ENCODE results near the gene RBPJ.
"Not testable (repeated sequence)": the region's sequence is repeated elsewhere in the genome, so short reads cannot be mapped to it uniquely, and the experiment has no call there.

The RBPJ gene

DNA sequence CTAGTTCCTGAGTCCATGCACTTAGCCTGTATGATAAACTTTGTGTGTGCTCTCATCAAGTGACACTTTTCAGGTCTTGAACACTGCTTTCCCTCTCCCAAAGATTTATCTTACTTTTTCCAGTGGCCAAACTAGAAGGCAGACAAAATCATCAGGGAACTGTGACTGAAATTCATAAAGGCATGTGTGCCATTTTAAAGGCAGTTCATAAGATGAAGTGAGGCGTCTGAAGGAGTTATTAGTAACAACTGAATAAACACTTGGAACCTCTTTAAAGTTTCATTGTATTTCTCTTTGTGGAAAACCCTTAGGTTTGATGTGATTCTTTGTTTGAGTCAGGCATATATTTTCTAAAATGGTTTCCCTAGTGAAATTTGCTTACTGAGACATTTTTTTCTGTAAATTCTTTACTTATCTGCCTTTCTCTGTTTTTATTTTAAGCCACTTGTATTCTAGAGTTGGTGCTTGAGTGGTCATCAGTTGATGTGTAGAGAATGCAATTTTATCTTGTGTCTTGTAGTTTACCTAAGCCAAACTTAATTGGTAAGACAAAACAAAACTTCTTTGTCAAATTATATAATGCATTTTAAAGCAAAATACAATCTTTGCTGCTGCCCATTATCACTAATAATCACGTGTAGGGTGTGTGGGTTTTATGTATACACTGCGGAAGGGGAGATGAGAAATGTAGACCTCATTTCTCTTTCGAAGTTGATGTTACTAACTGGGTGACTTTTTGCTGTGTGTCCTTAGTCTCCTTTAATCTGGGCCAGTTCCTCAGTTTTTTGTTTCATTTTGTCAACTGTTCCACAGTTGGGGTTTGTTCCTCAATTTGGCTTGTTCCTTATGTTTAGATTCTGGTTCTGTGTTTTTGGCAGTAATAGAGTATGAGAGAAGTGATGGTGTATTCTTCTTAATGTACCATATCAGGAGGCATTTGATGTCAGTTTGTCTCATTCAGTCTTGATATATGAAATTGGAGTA, 56.8 kb downstream of the RBPJ start:
- DNase-seq, result no peak

DNA sequence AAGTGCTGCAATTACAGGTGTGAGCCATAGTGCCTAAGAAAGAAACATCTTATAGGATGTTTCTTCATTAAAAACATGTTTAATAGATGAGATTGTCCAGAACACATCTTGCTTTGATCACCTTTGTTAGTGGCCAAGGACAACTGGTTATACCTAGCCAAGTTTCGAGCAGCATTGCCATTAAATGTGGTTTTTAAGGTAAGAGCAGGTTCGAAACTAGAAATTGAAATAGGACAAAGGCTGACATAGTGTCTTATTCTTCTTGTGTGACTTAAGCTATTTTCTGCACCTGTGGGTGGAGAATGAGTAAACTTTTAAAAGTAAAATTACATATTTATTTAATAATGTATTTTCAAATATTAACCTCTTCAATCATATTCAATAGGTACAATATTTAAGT, 59.0 kb downstream of the RBPJ start:
- DNase-seq, result no peak

DNA sequence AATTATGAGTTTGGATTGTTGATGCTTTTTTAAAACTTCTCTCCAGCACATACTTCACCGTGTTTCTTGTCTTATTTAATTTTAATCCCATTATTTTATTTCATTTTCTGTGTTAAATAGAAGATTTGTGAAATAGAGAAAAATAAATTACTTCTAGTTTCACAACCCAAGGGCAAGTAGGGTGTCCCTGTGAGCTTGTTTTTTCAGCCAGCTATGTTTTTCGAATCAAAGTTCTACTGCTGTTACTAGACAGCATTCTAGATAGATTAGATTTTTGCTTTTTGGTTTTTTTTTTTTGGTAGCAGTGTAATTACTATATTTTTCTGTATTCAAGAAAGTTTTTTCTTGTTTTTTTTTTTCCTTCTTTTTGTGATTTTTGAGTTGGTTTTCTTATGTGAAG, 59.9 kb downstream of the RBPJ start:
- DNase-seq, result no peak

DNA sequence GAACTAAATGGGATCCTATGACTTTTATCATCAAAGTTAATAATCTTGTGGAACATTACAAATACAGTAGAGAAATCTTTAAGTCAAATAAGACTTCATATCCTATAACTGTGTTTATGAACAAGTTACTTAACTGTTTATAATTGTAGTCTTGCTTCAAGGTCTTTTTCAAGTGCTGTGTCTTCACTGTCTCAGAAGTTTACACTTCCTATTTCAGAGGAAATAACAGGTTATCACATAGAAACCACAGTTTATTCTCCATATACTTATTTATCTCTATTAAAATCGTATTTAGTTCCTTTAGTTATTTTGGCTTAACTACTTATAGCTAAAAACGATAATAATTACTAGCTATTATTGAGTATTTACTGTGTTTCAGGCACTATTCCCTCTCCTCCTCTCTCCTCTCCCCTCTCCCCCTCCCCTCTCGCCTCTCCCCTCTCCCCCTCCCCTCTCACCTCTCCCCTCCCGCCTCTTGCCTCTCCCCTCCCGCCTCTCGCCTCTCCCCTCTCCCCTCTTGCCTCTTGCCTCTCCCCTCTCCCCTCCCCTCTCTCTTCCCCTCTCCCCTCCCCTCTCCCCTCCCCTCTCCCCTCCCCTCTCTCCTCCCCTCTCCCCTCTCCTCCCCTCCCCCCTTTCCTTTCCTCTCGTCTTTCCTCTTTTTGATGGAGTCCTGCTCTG, 63.7 kb downstream of the RBPJ start:
- DNase-seq, result no peak

DNA sequence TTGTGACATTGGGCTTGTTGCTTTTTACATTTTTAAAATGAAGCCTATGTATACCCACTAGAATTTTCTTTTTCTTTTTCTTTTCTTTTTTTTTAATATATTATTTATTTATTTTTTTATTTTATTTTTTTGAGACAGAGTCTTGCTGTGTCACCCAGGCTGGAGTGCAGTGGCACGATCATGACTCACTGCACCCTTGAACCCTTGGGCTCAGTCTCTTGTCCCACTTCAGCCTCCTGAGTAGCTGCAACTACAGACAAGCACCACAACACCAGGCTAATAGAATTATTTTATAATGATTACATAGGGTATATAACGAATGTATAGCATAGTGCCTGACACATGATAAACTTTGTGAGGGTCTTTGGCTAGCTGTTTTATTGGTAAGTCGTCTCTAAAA, 64.9 kb downstream of the RBPJ start:
- DNase-seq, result no peak

DNA sequence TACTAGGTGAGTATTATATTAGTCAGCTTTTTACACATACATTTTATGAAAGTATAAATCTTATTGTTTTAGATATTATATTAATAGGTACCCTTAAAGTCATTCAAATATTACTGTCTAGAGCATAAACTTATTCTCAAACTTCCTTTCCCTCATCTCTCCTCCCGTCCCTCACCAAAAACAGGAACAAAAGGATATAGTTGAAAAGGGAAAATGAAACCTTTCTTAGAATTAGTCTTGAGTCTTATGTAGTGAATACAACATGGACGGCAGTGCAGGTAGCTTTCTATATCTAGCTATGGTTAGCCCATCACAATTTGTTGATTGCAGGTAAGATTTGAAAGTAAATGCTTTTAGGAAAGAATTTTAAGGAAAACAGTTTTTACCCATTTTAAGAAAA, 65.6 kb downstream of the RBPJ start:
- DNase-seq, result no peak

DNA sequence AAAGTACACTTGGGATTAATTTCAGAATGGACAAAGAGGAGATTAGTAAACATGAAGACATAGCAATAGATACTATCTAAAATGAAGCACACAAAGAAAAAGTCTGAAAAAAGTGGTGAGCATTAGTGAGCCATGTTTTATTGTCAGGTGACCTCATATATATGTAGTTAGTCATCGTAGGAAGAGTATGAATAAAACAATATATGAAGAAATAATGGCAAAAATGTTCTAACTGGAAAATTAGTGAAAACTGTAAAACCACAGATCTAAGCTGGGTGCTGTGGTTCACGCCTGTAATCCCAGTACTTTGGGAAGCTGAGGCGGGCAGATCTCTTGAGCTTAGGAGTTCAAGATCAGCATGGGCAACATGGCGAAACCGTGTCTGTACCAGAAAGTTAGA, 67.9 kb downstream of the RBPJ start:
- DNase-seq, result no peak

DNA sequence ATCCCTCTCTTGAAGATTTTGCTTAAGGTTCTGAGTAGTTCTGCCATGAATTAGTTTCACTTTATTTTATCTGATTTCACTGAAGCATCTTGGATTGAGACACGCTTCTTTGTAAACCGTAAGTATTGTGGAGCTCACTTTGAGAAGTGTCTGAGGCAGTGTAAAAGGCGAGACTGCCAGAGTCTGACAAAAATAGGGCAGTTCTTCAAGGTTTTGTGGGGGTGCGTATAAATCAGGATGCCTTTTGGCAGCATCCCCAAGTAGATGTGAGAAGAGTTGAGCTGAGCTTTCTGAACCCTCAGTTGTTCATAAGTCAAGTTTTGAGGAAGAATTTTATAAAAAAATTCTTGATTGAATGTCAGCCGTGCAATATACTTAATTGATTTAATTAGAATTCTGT, 76.3 kb downstream of the RBPJ start:
- no peak for DNase-seq

DNA sequence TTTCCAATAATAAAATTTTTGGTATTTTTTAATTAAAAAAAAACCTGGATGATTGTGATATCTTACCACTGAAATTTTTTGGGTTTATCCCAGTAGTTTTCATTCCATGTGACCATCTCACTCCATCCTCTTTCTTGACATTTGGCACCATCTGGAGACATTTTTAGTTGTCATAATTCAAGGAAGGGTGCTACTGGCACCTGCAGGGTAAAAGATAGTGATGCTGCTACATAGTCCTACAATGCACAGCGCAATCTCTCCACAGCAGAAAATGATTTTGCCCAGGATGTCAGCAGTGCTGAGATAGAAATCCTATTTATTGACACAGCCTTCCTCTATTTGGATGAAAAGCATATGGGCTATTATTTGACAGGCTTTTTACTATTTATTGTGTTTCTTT, 79.3 kb downstream of the RBPJ start:
- no peak for DNase-seq

DNA sequence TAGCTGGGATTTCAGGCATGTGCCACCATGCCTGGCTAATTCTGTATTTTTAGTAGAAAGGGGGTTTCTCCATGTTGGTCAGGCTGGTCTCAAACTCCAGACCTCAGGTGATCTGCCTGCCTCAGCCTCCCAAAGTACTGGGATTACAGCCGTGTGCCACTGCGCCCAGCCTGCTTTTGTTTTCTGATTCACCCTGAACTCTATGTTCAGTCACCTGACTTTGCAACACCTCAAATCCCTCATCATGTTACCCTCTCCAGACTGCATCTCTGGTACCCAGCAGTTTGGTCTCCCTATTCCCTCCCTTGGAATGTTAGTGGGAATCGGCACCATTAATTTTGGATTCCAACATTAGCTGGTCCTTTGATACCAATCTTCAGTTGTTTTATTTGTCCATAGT, 81.2 kb downstream of the RBPJ start:
- DNase-seq, result not testable (repeated sequence)

DNA sequence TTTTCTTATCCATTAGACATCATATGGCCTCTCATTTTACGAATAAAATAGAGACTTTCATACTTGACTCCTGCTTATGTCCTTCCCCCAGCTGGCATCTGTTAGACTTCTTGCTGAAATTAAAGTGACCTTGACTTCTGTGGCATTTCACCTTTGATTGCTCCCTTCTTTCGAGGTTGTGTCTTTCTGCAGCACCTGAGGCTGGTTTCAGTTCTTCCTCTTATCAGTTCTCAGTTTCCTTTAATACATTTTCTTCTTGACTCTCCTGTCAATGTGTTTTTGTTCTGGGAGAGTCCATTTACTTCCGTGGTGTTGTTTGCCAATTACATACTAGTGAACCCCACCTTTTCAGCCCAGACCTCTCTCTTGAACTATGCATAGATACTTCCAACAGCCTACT, 81.6 kb downstream of the RBPJ start:
- DNase-seq, result no peak

DNA sequence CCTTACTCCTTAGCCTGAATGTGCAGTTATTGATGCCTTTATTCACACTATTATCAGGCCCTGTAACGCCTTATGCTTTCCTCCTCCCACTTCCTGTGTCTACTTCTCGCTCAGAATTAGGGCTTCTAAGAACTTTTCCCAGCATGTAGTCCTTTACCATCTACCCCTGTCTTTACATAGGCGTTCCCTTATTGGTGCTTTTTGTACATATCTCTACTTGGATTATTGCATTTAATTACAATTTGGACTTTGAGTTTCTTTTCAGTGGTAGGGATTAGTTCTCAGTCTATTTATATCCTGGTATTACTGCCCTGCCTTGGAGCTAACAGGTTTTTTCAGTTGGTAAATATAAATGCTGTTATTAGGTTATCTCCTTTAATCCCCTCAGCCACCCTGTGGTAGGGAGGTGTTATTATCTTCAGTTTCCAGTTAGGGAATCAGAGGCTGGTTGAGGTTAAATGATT, 84.0 kb downstream of the RBPJ start:
- no peak for DNase-seq

DNA sequence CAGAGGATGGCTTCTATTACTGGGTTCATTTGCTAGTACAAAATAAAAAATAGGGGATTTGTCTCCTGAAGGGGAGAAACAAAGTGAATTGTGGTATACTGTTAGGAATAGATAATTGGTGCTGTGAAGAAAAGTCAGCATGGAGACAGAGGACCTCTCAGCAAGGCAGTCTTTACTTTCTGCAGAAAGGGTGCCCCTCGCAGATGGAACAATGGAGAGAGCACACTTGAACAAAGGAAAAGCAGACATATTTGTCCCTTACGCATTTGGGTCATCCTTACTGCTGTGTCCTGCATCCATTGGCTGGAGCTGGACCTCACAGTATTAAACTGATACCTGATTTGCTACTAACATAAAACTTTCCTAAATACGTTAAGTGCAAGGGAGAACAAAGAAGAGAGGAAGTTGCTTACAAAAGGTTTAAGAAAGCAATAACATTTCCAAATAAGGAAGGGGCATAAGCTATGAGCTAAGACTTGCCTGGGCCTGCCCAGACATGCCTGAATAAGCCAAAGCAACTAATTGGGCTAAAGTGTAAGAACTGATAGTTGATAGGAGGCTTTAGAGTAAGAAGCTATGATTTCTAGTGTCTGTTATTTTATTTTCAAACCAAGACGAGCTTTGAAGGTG, 85.6 kb downstream of the RBPJ start:
- DNase-seq, result no peak

DNA sequence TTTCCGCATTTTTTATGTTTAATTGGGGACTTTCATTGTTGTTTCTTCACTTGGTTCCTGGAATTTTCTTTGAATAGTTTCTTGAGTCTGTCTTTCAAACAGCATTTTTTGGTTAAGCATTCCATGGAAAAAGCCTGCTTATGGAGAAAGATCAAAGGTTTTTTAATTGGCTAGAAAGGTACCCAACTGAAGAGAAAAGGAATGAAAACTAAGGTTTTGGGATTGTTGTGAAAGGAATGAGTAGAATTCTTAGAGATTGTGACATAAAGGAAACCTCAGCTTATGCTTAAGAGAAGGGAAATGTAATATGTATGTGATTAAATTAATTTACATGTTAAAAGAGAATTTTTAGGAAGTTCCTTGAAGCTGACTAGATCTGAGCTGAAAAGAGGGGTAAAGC, 86.7 kb downstream of the RBPJ start:
- DNase-seq, result no peak

DNA sequence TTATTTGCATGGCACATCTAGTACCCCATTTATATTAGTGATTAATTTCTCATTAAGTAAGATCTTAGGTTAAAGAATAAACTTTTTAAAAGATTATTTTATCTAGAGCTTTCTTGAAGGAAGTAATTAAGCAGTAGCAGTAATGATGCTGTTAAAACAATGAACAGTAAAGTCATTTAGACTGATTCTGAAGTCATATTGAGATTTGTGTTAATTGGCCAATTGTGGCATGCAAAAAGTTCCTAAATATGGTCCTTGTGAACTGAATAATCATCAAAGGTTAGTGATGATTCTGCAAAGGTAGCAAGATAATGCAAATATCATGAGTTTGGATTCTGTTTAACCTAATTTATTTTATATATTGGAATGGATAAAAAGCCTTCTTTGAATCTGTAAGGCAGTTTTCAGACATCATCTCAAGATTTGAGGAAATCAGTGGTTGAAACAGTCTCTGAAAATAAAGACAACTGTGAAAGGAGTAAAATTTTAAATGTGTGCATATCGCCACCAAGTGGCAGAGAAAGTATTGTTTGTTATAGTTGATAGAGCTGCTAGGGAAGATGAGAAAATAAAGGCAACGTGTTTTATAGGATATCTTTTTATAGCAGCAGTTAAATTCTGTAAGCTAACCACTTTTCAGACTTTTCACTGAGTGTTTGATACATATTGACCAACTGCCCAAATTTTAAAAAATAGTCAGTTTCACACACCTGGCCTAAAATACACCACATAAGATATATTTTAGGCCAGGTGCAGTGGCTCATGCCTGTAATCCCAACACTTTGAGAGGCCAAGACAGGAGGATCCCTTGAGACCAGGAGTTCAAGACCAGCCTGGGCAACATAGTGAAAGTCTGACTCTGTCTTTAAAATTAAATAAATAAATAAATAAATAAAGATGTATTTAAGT, 89.8 kb downstream of the RBPJ start:
- DNase-seq, result no peak

DNA sequence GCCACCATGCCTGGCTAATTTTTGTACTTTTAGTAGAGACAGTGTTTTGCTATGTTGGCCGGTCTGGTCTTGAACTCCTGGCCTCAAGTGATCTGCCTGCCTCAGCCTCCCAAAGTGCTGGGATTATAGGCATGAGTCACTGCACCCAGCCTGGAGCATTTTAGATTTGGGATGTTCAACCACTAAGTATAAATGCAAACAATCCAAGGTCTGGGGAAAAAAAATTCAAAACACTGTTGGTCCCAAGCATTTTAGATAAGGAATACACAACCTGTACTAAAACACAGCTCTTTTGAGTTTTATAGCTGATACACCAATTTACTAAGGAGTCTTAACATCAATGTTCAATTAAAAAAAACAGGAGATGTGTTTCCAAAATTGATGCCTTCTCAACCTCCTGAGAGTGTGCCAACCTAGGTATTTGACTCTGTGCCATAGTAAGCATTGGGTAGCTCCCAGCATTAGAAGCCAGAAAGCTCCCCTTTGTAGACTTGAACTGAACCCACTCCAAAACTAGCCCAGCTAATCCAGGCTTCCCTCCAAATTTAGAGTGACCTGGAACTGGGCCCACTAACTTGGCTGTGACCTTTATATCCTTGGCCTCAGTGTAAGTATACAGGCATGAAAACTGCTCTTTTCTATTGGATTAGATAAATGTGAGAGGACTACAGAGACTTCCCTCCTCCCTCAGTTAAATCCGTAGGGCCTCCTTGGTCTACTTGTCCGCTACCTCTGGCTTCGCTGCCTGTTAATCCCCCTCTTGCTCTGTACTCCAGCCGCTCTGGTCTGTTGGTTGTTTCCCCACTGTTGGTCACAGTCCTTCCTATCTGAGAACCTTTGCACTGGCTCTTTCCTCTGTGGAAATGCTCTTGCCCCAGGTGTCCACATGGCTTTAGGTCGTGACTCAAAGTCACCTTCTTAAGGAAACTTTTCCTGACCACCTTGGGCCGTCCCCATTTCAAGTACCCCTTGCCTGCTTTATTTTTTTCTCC, 91.9 kb downstream of the RBPJ start:
- DNase-seq, result no peak

DNA sequence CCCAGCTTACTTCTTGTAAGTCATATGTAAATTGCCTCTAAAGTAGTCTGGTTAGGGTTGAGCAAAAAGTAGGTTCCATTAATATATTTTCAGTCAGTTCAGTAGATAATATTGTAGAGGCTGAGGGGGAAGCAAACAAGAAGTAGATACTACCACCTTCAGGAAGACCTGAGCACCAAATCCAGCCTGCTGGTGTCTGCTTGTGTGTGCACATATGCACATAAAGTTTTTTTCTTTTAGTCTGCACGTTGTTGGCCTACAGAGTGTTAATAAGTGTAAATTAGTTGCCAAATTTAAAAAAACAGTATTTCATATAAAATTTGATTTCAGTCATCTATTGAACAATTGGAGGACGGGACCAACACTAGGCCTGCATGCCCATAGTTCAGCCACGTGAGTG, 92.8 kb downstream of the RBPJ start:
- no peak for DNase-seq

DNA sequence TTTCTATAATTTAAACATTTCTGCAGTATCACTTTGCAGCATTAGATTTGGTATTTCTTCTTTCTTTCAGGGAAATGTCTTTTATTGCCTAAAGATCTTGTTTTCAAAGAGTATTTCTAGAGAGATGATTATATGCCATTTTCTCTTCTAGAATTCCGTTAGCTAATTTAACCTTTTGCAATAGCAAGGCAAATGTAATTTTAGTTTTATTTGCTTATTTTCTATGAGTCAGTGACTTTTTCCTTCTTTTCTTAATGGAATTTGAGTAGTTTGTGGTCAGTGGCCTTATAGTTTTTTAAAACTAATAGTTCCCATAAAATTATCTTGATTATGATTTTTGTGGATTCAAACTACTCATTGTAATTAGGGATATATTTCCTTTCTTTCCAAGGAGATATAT, 97.3 kb downstream of the RBPJ start:
- DNase-seq, result no peak

DNA sequence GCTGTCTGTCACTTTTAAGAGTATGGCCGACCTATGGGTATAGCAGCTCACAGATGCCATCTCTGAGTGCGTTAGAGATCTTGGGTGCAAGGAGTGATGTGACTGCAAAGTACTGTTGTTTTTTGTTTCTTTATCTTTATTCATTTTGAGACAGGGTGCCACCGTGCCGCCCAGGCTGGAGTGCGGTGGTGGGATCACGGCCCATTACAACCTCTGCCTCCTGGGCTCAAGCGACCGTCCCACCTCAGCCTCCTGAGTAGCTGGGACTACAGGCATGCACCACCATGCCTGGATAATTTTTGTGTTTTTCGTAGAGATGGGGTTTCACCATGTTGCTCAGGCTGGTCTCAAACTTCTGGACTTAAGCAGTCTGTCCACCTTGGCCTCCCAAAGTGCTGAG, 98.0 kb downstream of the RBPJ start:
- DNase-seq, result no peak

DNA sequence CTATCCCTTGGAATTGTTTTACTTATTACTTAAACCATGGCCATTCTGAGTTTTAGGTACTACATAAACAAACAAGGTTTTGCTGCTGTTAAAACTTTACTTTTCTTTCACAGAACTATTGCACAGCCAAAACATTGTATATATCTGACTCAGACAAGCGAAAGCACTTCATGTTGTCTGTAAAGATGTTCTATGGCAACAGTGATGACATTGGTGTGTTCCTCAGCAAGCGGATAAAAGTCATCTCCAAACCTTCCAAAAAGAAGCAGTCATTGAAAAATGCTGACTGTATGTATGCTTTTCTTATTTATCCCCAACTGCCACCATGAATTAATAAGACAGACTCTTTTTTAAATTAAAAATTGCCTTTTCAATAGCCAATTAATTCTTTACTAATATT, 99.6 kb downstream of the RBPJ start:
- no peak for DNase-seq

DNA sequence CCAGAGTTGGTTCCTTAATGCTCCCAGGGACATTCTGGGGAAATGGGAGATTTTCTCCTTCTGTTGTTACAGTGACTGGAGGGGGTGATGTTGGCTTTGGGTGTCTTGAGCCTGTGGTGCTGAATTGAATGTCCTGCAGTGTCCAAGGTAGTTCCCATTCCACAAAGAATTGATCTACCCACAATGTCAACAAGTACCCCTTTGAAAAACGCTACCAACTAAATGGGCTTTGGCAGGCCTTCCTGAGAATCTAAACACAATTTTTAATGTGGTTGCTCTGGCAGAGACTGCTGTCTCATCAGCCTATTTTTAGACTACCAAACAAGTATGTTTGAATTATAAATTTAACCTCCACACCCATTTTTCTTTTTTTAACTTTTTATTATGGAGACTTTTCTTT, 100.1 kb downstream of the RBPJ start:
- DNase-seq, result no peak

All from activated T-cell treated with anti-CD3 and anti-CD28 coated beads, Interleukin-2, amount 50 U/mL, for 1 hour (primary cell).